K562 (cell line): ENCODE results near the gene RAB31.

Experiments used
- EGR1 ChIP-seq: fragments of 450-650 bp; conservative IDR thresholded peaks from 2 replicates; pipeline ENCODE4 v1.6.1; 2017; ENCODE audit warnings: mild to moderate bottlenecking
- TF ChIP-seq, protein P1 (sequence below): sonication (generic); formaldehyde crosslinking; IDR thresholded peaks from 2 replicates; pipeline ENCODE4 v1.8.1; 2022; ENCODE audit warnings: missing genetic modification reagents
- TF ChIP-seq, protein P2 (sequence below): fragments of 250-450 bp; sonication (Bioruptor Pico); IDR thresholded peaks from 2 replicates; pipeline ENCODE4 v1.5.0; 2021
- TF ChIP-seq, protein P3 (sequence below), 2 experiments: fragments of 450-650 bp; IDR thresholded peaks; 2 replicates each; pipeline ENCODE4 v1.6.1; 2016

DNA sequence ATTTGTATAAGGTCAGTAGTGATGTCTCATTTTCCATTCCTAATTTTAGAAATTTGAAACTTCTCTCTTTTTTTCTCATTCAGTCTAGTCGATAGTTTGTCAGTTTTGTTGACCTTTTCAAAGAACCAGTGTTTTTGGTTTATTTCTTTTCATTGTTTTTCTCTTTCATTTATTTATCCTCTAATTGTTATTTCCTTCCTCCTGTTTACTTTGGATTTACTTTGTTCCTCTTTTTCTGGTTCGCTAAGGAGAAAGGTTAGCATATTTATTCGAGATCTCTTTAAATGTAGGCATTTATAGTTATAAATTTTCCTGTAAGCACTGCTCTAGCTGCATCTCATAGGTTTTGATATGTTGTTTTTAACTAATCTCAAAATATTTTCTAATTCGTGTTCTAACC is 112.6 kb downstream of the RAB31 start:
- TF ChIP-seq, protein P1, sequence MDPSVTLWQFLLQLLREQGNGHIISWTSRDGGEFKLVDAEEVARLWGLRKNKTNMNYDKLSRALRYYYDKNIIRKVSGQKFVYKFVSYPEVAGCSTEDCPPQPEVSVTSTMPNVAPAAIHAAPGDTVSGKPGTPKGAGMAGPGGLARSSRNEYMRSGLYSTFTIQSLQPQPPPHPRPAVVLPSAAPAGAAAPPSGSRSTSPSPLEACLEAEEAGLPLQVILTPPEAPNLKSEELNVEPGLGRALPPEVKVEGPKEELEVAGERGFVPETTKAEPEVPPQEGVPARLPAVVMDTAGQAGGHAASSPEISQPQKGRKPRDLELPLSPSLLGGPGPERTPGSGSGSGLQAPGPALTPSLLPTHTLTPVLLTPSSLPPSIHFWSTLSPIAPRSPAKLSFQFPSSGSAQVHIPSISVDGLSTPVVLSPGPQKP (CRISPR knock-in tag), result no peak
- TF ChIP-seq, protein P2, sequence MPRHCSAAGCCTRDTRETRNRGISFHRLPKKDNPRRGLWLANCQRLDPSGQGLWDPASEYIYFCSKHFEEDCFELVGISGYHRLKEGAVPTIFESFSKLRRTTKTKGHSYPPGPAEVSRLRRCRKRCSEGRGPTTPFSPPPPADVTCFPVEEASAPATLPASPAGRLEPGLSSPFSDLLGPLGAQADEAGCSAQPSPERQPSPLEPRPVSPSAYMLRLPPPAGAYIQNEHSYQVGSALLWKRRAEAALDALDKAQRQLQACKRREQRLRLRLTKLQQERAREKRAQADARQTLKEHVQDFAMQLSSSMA (CRISPR knock-in tag), result no peak
- TF ChIP-seq, protein P3, sequence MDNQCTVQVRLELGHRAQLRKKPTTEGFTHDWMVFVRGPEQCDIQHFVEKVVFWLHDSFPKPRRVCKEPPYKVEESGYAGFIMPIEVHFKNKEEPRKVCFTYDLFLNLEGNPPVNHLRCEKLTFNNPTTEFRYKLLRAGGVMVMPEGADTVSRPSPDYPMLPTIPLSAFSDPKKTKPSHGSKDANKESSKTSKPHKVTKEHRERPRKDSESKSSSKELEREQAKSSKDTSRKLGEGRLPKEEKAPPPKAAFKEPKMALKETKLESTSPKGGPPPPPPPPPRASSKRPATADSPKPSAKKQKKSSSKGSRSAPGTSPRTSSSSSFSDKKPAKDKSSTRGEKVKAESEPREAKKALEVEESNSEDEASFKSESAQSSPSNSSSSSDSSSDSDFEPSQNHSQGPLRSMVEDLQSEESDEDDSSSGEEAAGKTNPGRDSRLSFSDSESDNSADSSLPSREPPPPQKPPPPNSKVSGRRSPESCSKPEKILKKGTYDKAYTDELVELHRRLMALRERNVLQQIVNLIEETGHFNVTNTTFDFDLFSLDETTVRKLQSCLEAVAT (IDR thresholded peaks at IDR 0.05), result no peak
- no peak for TF ChIP-seq EGR1
